DMS153 (cell line): ENCODE measurements around the gene HPSE2.

ENCODE experiments used
- DNase-seq: peaks from one replicate; lab custom pipeline; 2025; lab: John Stamatoyannopoulos, UW

The HPSE2 gene

DNA sequence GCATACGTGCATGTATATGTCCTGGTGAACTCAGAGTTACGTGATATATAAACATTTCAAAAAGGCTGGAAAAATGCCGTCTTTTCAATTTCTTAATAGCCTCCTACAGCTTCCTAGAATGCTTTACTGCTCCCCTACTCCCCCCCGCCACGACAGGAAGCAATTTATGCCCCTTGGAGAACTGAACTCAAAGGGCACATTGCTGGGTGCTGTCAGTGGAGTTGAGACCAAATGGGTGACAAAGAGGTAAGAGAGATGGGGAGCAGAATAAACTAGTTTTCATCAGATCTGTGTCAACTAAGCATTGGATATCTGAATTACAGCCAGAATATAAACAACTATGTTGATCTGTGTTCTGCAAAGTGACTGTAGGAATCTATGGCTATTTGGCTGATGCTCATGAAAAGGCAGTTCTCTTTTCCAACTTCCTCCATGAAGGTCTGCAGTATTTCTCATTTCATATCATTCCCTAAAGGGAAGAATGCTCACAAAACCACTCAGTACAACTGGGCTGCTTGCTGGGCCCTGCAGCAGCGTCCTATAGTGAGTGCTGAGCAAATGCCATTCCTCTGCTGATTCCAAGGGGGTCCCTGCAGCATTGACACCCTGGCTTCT lies 617.6 kb downstream of the HPSE2 start:
- no peak for DNase-seq

DNA sequence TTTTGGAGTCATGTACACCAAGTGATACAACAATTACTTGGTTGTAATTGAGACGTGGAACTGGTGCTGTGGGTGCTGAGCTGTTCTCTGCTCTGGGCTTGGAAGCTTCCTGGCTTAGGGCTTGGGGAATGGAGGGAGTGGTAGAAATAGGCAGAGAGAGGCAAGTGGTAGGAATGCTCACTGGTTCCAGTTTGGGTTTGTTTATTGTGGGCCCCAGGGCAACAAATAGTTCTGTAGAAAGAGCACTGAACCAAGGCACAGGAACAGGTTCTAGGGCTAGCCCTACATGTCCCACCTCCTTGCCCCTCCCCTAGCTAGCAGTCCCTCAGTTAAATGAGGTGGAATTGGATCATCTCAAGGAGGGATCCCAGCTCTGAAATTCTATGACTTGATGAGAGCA lies 622.2 kb downstream of the HPSE2 start:
- no peak for DNase-seq

DNA sequence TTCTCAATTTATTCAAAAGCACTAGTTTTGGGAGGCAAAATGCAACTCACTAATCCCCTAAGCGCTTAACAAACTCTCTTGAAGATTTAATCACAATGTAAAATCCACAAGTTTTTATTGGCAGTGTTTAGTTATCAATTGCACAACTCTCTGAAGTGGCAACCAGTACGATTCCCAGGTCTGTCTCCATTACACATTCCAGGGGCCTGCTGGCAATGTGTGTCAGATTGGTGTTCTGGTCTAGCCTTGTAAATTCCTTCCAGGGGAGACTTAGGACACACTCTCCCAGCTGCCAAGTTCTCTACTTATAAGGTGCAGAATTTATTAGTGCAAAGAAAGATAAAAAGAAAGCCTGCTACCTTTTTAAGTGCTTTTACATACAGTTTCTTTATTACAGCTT lies 624.2 kb downstream of the HPSE2 start:
- no peak for DNase-seq

DNA sequence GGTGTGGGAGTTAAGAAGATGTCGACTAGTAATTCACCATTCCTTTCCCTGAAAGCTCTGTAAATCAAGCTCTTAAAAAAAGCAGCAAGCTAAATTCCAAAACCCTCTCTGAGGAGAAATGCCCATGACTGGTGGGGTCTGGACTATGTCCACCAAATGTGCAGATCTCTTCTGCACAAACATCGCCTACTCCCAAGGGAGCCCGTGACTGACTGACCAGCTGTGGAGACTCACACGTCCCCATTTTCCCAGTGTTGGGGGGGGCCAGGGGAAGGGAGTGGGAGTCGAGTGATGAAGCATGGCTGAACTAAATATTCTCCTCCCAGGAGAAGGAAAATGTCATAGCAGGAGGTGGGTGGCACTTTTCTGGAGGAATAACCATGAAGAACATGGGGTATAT lies 624.8 kb downstream of the HPSE2 start:
- no peak for DNase-seq

- DNase-seq = no peak
Observed at GRCh38 chr10:98610301-98610700, 625.4 kb downstream of the HPSE2 start.

DNA sequence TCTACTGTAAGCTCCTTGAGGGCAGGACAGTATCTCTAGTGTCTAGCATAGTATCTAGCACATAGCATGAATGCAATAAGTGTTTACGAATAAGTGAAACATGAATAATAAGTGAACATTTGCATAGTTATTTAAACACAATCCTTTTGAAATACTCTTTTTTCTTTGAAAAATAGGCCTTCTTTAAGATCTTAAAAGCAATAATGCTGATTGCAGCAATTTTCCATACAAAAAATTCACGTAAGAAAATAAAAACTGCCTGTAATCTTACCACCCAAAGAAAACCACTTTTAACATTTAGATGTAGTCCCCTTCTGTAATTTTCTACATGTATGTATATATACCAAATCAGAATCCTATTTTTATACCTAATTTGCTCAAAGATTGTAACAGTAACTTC lies 626.4 kb downstream of the HPSE2 start:
- no peak for DNase-seq

DNA sequence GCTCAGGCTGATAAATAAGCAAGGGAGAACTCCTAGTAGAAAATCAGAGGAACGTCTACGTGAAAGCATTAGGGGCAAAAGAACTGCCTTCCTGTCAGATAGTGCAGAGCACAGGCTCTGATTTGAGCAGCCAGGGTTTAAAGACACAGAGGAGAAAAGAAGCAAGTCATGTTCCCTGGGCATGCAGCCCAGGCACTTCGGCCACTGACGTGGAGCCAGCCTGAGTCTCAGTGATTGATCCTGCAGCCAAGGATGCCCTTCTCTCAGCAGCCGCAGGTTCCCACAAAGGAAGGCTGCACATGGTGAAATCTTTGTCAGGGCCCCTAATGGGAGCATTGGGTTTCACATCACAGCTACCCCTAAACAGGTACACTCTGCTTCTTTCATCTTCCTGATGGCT lies 627.2 kb downstream of the HPSE2 start:
- no peak for DNase-seq

- no peak for DNase-seq
Observed at GRCh38 chr10:98602224-98602623, 633.4 kb downstream of the HPSE2 start.

- no peak for DNase-seq
Observed at GRCh38 chr10:98599032-98599610, 636.5 kb downstream of the HPSE2 start.

DNA sequence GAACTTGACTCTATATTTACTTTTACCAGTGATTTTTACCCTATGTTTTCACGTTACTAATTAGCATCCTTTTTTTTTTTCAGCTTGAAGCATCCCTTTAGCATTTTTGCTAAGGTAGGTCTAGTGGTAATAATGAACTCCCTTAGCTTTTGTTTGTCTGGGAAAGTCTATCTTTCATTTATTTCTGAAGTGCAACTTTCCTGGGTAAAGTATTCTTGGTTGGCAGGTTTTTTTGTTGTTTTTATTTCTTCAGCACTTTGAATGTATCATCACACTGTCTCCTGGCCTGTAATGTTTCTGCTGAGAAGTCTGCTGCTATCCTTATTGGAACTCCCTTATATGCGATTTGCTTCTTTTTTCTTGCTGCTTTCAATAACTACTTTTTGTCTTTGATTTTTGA lies 639.2 kb downstream of the HPSE2 start:
- DNase-seq = no peak

DNA sequence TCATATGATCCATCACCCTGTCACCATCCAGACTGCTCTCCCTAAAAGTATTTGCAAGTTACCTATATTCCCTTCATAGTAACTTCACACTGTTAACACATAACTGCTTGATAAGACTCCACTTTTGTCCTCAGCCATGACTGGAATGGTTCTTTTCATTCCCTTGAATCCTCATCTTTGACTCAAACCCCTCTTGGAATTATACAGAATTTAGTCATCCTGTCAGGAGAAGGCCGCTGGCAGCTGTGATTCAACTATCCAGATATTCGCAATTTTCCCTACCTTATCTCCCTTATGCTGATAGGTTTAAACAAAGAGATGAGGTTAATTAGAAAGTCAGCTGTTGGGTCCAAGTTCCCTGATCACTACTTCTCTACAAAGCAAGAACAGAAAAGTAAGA lies 646.0 kb downstream of the HPSE2 start:
- DNase-seq = no peak

- DNase-seq = no peak
Observed at GRCh38 chr10:98589007-98589406, 646.6 kb downstream of the HPSE2 start.

DNA sequence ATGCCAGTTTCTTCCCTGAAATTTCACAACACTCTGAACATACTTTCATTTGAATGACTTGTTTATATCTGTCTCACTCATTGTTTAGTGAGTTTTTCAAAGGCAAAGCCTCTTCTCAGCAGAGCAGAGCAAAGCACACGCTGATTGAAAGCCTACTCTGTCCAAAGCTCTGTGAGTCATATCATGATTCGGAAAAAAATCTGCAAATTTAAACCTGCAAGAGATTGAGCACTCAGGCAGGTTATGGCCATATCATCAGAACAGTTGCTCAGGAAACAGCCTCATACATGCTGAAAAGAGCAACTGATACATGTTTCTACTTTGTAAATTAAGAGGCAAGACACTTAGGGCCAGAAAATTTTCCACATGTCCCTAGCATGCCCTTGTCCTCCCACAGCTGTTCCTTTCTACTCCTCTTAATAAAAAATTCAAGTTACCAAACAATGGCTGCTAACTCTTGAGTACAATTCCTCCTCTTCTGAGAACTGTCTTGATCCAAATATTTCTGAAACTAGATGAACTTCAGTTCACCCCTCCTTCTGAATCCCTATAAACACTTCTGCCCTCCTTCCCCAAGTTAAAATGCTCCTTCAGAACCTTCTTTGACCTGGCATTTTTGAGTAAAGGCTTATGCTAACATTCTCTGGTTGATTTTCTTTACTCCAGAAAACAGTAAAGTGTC lies 648.4 kb downstream of the HPSE2 start:
- peak; percentile 5 for DNase-seq

DNA sequence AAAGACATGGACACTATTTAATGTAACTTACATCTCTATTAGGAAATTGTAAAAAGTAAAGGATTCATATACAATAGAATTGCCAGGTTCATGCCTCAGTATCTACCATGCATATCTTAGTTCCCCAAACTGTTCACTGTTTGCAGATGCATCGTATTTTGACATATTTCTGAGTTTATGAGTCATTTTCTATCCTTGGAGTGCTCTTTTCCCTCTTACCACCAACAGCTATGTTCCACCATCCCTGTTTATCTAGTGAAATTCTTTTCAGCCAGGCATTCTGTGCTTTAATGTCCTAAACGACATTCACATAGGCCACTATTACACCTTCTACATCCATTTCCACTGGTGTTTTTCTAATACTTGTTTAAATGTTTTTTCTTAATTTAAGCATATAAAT lies 649.6 kb downstream of the HPSE2 start:
- no peak for DNase-seq

DNA sequence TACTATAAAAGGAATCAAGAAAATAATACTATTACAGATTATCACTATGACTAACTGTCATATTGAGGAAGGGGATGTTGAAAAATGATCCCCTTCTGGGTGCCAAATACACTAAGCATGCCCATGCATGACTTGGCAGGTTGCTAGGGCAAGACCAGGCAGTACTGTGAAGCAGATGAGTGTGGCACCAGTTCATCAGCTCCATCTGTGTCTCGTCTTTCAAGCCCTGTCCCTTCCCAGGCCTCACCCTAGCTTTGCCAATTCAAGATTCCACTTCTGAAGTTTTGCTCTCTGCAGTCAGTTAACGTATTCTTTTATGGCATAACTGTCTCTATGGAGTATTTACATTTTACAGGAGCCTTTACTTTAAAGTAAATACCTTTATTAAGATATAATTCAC lies 653.3 kb downstream of the HPSE2 start:
- no peak for DNase-seq

DNA sequence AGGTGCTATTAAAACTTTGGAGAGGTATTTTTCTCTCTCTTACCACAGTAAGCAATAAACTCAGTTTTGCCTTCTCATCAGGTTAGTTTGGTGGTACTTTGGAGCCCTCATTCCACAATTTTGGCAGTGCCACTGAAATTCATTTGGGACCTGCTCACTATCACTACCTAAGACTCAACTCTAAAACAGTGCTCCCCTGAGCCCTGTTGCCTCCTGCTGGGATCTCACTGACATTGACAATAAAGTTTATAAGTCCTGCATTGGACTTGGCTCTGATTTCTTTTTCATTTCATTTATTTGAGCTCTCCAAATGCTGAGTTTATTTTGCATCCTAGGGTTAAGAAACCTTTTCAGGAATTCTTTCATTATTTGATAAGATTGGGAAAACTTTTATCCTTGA lies 658.1 kb downstream of the HPSE2 start:
- no peak for DNase-seq

DNA sequence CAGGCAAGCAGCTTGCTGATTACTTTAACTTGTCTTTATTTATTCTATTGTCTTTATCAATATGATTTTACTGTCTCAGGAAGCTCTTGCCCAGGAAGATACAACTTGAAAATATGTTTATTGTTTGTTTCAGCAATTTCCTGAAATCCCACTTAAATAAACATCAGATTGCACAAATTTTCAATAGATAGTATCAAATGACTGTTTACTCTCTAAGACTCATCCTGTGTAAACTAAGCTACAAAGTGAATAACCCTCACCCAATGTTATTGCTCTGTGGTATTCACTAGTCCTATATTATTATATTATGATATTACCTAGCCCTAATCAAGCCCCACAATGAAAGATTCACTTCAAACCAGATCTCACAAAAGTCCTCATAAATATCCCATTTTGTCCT lies 658.5 kb downstream of the HPSE2 start:
- DNase-seq = no peak

DNA sequence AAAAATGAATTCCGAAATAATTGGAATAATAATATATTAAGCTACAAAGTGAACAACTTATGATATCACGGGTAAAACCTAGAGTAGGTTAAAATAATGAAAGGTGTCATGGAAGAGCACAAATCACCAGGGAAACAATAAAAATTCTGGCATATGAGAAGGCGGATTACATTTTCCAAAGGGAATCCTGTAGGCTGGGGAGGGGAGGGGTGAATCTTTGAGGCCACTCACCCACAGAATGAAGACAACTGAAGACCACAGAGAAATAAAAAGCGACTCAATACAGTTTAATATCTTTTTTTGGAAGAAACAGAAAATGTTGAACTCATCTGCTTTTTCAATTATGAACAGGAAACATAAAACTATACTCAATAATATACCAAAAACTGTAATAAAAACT lies 659.6 kb downstream of the HPSE2 start:
- DNase-seq = no peak

DNA sequence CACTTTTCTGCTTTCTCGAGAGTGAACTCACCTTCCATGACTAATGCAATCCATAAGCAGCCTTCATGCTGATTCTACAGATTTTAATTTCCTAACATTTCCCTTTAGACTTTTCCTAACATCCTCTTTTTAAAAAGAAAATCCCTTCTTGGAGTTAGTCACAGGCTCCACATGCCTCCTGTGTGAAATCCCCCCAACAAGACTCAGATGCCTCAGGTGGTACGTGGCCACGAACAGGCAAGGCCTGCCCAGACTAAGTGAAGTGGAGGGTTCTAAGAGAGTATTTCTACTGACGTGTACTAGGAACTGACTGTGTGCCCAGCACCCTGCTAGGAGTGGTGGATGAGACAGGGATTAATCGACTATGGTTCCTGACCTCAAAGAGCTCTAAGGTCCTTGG lies 663.1 kb downstream of the HPSE2 start:
- no peak for DNase-seq

DNA sequence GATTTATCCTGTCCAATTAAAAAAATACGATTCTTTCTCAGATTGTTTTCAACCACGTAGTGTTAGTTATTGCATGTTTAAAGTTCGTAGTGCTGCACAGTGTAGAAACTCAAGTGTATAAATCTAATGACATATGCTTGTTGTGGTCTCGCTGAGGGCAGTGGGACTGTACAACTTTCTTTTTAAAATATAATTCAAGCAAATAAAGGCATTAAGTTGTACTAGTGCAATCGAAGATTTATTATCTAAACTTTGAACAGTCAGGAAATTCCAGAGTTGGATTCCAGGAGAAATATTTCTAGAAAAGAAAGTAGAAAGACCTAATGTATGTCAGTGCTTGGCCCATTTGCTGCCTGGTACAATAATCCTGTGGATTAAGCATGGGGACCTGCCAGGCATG lies 664.8 kb downstream of the HPSE2 start:
- DNase-seq = no peak

DNA sequence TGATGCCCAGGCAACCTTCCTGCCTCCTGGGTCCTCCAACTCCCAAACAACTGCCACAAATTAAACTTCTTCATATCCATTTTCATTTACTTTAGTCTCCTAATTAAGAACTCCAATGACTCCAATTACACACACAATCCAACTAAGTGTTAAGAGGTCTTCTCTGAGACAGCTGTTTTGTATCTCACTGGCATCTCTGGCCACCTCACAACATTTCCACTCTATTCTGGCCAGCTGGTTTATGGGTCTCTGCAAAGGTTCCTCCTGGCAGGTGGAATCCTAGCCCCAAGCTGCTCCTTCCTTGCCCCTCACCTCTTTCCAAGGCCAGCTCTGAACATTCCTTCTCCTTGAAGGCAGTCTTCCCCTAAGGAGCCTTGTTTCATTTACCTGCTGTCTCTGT lies 665.8 kb downstream of the HPSE2 start:
- DNase-seq = no peak

DNA sequence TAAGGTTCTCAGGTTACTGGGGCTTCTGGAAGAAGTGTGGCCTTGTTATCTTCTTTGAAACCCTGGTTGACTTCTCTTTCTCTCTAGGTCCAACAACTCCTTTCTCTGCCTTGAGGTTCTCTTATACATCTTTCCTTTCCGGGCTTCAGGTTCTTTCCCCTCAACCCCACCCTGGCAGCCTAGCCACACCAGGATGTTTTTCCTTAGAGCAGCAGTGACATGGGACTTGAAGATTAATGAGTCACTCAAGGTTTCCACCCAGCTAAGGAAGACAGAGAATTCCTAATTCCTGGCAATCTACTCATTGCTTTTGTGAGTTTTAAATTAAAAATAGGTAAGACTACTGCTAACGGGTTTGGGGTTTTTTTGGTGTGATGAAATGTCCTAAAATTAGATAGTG lies 667.1 kb downstream of the HPSE2 start:
- no peak for DNase-seq

GRCh38 chr10:98567391-98568133 lies 668.1 kb downstream of the HPSE2 start:
- DNase-seq = no peak
